ENCODE data around the gene RFFL. TPM values are rescaled to one million over a fixed set of nuclear protein-coding genes. Genes with fewer than 3 reads are reported as not detected.
"Not testable (repeated sequence)": the region's sequence is repeated elsewhere in the genome, so short reads cannot be mapped to it uniquely, and the experiment has no call there.

RFFL gene
- total RNA-seq, 1 experiment from 2014 or later = 14.6 TPM

DNA sequence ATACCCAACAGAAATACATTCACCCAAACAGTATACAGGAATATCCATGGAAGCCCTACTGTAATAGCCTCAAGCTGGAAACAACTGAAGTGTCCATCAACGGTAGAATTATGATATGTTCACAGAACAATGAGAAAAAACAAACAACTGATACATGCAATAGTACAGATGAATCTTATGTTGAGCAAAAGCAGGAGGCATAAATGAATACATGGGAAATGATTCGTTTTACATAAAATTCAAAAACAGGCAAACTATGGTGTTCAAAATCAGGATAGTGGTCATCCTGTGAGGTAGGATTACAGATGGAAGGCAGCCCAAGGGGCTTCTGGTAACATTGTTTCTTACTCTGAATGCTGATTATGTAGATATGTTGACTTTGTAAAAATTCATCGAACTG, 25.1 kb downstream of the RFFL start:
- Histone ChIP-seq H3K27me3 (ENCODE audit: low read length) (no peaks in the 10 kb centered on the region), H3K9me3 (ENCODE audit: low read length) (no peaks in the 10 kb centered on the region), H3K4me3 (ENCODE audit: low read length) (no peak overlapping the region), H3K9me2 (replicated peaks; ENCODE audit: insufficient read depth, low read length) (no peaks in the 10 kb centered on the region), H3K36me3 (ENCODE audit: insufficient read depth, low read length) (0 out of 2 replicates have a peak, but pooled peaks cover 5% of the 10 kb centered on the region), H2AFZ (ENCODE audit: low read length) (no peak overlapping the region), H3K79me2 (ENCODE audit: low read length) (peaks cover 6% of the 10 kb centered on the region; the same call in 1 of the 2 replicates), H3K4me1 (ENCODE audit: low read length) (no peaks in the 10 kb centered on the region), H3K4me2 (ENCODE audit: low read depth, low read length, poor library complexity, severe bottlenecking) (no peak overlapping the region), H3K27ac (ENCODE audit: low read length) (no peak overlapping the region), H3K9ac (ENCODE audit: low read length) (no peak overlapping the region), H4K20me1 (ENCODE audit: insufficient read depth, low read depth, low read length) (peaks cover 3% of the 10 kb centered on the region; the same call in 1 of the 2 replicates)
- DNase-seq = no peak

DNA sequence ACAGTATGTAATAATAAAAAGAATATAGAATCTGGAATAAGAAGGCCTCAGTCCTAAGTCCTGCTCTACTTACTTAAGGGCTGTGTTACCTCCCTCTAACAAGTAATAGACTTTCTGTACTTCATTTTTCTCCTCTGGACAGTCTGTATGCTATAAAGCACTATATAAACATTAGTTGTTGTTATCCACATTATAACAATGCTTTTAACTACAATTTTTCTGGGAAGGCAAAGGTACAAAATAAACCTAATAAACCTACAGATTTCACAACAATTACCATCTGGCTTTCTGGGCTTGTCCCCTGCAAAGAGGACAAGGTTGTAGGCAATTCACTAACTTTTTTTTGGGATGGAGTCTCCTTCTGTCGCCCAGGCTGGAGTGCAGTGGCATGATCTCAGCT, 32.7 kb downstream of the RFFL start:
- H3K27ac ChIP-seq (ENCODE audit: low read length) = no peak overlapping the region
- H4K20me1 ChIP-seq (ENCODE audit: insufficient read depth, low read depth, low read length) = no peaks in the 10 kb centered on the region
- no peak overlapping the region for H2AFZ ChIP-seq (ENCODE audit: low read length)
- H3K4me3 ChIP-seq (ENCODE audit: low read length) = no peak overlapping the region
- H3K9me3 ChIP-seq (ENCODE audit: low read length) = no peaks in the 10 kb centered on the region
- no peaks in the 10 kb centered on the region for H3K27me3 ChIP-seq (ENCODE audit: low read length)
- no peaks in the 10 kb centered on the region for H3K9me2 ChIP-seq (replicated peaks; ENCODE audit: insufficient read depth, low read length)
- H3K4me2 ChIP-seq (ENCODE audit: low read depth, low read length, poor library complexity, severe bottlenecking) = no peak overlapping the region
- no peaks in the 10 kb centered on the region for H3K79me2 ChIP-seq (ENCODE audit: low read length)
- no peaks in the 10 kb centered on the region for H3K36me3 ChIP-seq (ENCODE audit: insufficient read depth, low read length)
- DNase-seq = no peak
- H3K9ac ChIP-seq (ENCODE audit: low read length) = no peak overlapping the region
- H3K4me1 ChIP-seq (ENCODE audit: low read length) = peaks cover 6% of the 10 kb centered on the region

DNA sequence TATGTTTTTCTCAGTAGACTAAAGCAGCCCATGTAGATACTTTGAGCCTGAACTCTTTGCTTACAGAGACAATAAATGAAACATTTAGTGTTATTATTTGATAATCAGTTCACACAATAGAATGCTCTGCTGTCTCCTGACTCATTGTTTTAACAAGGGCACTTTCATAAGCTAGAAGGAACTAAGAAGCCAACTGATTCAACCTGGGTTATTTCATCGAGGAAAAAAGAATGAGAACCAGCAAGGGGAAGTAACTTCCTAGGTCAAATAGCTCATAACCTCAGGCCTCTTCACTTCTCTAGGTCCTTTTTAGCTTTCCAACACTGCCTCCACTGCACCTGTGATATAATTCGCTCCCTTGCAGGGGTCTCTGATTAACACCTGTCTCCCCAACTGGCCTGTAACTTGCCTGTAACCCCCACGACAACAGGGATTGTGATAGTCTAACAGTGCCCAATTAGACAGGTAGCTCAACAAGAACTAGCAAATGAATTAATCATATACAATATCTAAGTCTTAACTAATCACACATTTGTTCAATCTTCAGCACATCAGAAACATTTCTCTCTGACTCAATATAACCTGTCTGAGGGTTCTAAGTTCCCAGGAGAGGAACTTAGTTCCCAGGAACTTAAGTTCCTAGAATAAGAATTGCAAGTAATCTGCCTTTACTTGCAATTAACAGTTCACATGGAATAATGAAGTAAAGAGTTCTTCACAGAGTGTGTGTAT, 34.8 kb downstream of the RFFL start:
- H3K27me3 ChIP-seq (ENCODE audit: low read length) = no peaks in the 10 kb centered on the region
- H3K4me2 ChIP-seq (ENCODE audit: low read depth, low read length, poor library complexity, severe bottlenecking) = no peak overlapping the region
- no peak overlapping the region for H3K9ac ChIP-seq (ENCODE audit: low read length)
- no peaks in the 10 kb centered on the region for H3K9me3 ChIP-seq (ENCODE audit: low read length)
- DNase-seq = no peak
- H3K27ac ChIP-seq (ENCODE audit: low read length) = no peak overlapping the region
- H3K36me3 ChIP-seq (ENCODE audit: insufficient read depth, low read length) = no peaks in the 10 kb centered on the region
- H3K4me3 ChIP-seq (ENCODE audit: low read length) = no peak overlapping the region
- H4K20me1 ChIP-seq (ENCODE audit: insufficient read depth, low read depth, low read length) = no peaks in the 10 kb centered on the region
- no peak overlapping the region for H2AFZ ChIP-seq (ENCODE audit: low read length)
- H3K79me2 ChIP-seq (ENCODE audit: low read length) = no peaks in the 10 kb centered on the region
- H3K4me1 ChIP-seq (ENCODE audit: low read length) = peaks cover 6% of the 10 kb centered on the region
- no peaks in the 10 kb centered on the region for H3K9me2 ChIP-seq (replicated peaks; ENCODE audit: insufficient read depth, low read length)

DNA sequence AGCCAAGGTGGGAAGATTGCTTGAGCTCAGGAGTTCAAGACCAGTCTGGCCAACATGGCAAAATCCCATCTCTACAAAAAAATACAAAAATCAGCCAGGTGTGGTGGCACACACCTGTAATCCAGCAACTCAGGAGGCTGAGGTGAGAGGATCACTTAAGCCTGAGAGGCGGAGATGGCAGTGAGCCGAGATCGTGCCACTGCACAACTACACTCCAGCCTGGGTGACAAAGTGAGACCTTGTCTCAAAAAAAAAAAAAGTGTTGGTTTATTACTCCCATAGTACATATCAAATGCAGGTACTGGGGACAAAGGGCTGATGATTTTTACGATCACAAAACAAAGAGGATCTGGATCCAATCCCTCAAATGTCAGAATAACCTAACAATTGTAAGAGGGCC, 35.4 kb downstream of the RFFL start:
- H3K9me2 ChIP-seq (replicated peaks; ENCODE audit: insufficient read depth, low read length); H4K20me1 ChIP-seq (ENCODE audit: insufficient read depth, low read depth, low read length); H3K79me2 ChIP-seq (ENCODE audit: low read length); H3K36me3 ChIP-seq (ENCODE audit: insufficient read depth, low read length); H3K4me2 ChIP-seq (ENCODE audit: low read depth, low read length, poor library complexity, severe bottlenecking); DNase-seq; H3K9ac ChIP-seq (ENCODE audit: low read length); H3K4me3 ChIP-seq (ENCODE audit: low read length); H2AFZ ChIP-seq (ENCODE audit: low read length); H3K27ac ChIP-seq (ENCODE audit: low read length); H3K9me3 ChIP-seq (ENCODE audit: low read length); H3K27me3 ChIP-seq (ENCODE audit: low read length); H3K4me1 ChIP-seq (ENCODE audit: low read length): not testable (repeated sequence)

DNA sequence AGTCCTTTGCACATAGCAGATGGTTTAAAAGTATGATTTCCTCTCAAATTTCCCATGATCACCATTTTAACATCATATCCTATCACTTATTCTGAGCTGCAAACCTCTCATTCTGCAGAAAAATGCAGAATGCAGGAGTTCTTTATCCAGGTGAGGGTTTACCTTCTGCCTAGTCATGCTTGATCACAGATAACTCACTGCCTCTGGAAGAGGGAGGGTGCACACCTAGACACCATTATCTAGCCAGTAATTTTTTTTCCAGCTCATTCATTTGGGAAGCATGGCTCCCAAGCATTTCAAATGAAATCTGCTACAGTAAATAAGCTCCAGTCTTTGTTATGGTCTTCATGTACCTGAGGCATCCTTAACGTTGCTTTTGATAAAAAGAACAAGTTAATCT, 38.0 kb downstream of the RFFL start:
- Histone ChIP-seq H3K4me2 (ENCODE audit: low read depth, low read length, poor library complexity, severe bottlenecking) (no peak overlapping the region), H3K36me3 (ENCODE audit: insufficient read depth, low read length) (no peaks in the 10 kb centered on the region), H2AFZ (ENCODE audit: low read length) (no peak overlapping the region), H3K9me2 (replicated peaks; ENCODE audit: insufficient read depth, low read length) (no peaks in the 10 kb centered on the region), H3K9me3 (ENCODE audit: low read length) (no peaks in the 10 kb centered on the region), H3K4me3 (ENCODE audit: low read length) (no peak overlapping the region), H3K4me1 (ENCODE audit: low read length) (peaks cover 11% of the 10 kb centered on the region), H3K27me3 (ENCODE audit: low read length) (no peaks in the 10 kb centered on the region), H3K9ac (ENCODE audit: low read length) (no peak overlapping the region), H4K20me1 (ENCODE audit: insufficient read depth, low read depth, low read length) (no peaks in the 10 kb centered on the region), H3K27ac (ENCODE audit: low read length) (no peak overlapping the region), H3K79me2 (ENCODE audit: low read length) (no peaks in the 10 kb centered on the region)
- DNase-seq = no peak

DNA sequence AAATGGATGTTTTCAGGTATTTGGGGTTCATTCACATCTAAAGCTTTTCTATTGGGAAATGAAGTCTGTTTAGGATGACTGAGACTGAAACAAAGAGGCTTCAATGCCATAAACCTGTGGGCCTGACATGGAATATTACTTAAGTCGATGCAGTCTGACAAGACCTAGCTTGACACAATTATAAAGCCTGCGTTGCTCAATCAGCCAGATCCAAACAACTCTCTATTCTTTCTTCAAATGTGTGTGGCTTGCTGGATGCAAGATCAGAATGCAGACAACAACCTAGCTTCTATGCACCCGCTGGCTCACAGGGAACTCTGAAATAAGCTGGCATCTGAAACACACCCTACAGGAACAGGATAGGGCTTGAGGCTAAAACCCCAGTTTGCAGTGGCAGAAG, 40.0 kb downstream of the RFFL start:
- no peaks in the 10 kb centered on the region for H3K9me2 ChIP-seq (replicated peaks; ENCODE audit: insufficient read depth, low read length)
- no peaks in the 10 kb centered on the region for H3K36me3 ChIP-seq (ENCODE audit: insufficient read depth, low read length)
- no peak overlapping the region for H2AFZ ChIP-seq (ENCODE audit: low read length)
- H3K79me2 ChIP-seq (ENCODE audit: low read length) = no peaks in the 10 kb centered on the region
- no peak overlapping the region for H3K9ac ChIP-seq (ENCODE audit: low read length)
- H3K9me3 ChIP-seq (ENCODE audit: low read length) = no peaks in the 10 kb centered on the region
- no peak overlapping the region for H3K27ac ChIP-seq (ENCODE audit: low read length)
- no peak overlapping the region for H3K4me2 ChIP-seq (ENCODE audit: low read depth, low read length, poor library complexity, severe bottlenecking)
- no peak overlapping the region for H3K4me3 ChIP-seq (ENCODE audit: low read length)
- no peak for DNase-seq
- no peaks in the 10 kb centered on the region for H3K27me3 ChIP-seq (ENCODE audit: low read length)
- H3K4me1 ChIP-seq (ENCODE audit: low read length) = peaks cover 11% of the 10 kb centered on the region
- H4K20me1 ChIP-seq (ENCODE audit: insufficient read depth, low read depth, low read length) = no peaks in the 10 kb centered on the region

DNA sequence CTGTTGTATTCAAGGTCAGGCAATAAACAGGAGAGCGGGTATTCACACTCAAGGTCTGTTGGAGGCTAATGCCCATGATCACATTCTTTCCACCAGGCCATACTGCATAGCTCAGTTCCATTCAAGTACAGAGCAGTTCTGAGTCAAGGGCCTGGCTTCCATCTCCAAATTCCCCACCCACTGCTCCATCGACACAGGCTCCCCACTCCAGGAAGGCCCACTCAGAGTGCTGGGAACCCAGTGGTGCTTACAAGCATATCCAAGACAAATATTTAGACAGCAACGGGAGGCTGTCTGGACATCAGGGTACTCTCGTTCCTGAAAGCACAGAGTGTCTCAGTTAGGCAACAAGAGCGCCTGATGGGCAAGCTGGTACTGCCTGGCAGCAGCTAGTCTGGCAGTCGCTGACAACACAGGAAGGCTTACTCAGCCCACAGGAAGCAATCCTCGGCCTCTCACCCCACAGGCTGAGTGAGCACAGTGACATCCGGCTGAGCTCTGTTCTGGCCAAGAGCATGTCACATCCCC, 40.9 kb downstream of the RFFL start:
- DNase-seq = peak; percentile 54
- H3K27me3 ChIP-seq (ENCODE audit: low read length) = no peaks in the 10 kb centered on the region
- no peaks in the 10 kb centered on the region for H3K9me3 ChIP-seq (ENCODE audit: low read length)
- H3K4me3 ChIP-seq (ENCODE audit: low read length) = no peak overlapping the region
- peak overlapping the region; percentile 24 for H3K4me2 ChIP-seq (ENCODE audit: low read depth, low read length, poor library complexity, severe bottlenecking)
- no peaks in the 10 kb centered on the region for H4K20me1 ChIP-seq (ENCODE audit: insufficient read depth, low read depth, low read length)
- no peaks in the 10 kb centered on the region for H3K9me2 ChIP-seq (replicated peaks; ENCODE audit: insufficient read depth, low read length)
- H3K27ac ChIP-seq (ENCODE audit: low read length) = no peak overlapping the region
- H2AFZ ChIP-seq (ENCODE audit: low read length) = no peak overlapping the region
- peaks cover 11% of the 10 kb centered on the region for H3K4me1 ChIP-seq (ENCODE audit: low read length)
- H3K9ac ChIP-seq (ENCODE audit: low read length) = peak overlapping the region; percentile 41
- H3K79me2 ChIP-seq (ENCODE audit: low read length) = no peaks in the 10 kb centered on the region
- no peaks in the 10 kb centered on the region for H3K36me3 ChIP-seq (ENCODE audit: insufficient read depth, low read length)

DNA sequence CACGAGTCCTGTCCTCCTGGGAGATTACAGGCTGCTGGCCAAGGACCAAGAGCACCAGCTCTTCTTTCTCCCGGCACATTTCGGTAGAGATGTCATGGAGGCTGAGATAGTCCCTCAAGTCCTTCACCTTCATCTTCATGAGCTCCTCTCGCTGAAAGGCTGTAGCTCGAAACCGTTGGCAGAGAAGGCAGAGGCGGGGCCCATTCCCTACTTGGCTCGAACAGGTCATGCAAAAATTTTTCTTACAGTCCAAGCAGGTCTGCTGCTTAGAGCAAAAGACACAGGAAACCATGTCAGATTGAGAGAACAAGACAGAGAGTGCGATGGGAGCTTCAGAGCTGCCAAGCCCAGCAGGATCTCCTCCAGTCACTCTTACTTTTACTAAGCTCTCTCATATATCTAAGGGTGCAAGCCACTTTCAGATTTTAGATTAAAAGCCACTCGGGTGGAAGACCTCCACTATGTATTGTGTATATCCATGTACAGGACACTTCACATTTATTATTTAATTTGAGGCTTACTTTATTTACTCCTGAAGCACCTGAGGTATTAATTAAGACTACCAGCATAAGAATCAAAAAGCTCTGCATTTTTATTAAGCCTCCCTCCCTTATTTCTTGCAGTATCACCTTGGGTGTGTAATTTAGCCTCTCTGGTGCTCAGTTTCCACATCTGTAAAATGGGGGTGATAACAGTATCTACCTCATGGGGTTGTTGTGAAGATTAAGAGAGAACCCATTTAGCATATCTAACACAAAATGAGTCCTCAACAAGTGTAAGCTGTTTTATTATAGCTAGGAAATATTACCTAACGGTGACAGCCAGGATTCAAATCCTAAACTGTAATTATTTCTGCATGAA, 41.8 kb downstream of the RFFL start:
- no peaks in the 10 kb centered on the region for H3K9me3 ChIP-seq (ENCODE audit: low read length)
- H3K4me1 ChIP-seq (ENCODE audit: low read length) = peaks cover 11% of the 10 kb centered on the region
- H4K20me1 ChIP-seq (ENCODE audit: insufficient read depth, low read depth, low read length) = no peaks in the 10 kb centered on the region
- H3K36me3 ChIP-seq (ENCODE audit: insufficient read depth, low read length) = no peaks in the 10 kb centered on the region
- no peak overlapping the region for H2AFZ ChIP-seq (ENCODE audit: low read length)
- H3K79me2 ChIP-seq (ENCODE audit: low read length) = no peaks in the 10 kb centered on the region
- H3K4me2 ChIP-seq (ENCODE audit: low read depth, low read length, poor library complexity, severe bottlenecking) = no peak overlapping the region
- H3K27me3 ChIP-seq (ENCODE audit: low read length) = no peaks in the 10 kb centered on the region
- no peak overlapping the region for H3K9ac ChIP-seq (ENCODE audit: low read length)
- no peak overlapping the region for H3K27ac ChIP-seq (ENCODE audit: low read length)
- no peak overlapping the region for H3K4me3 ChIP-seq (ENCODE audit: low read length)
- DNase-seq = no peak
- H3K9me2 ChIP-seq (replicated peaks; ENCODE audit: insufficient read depth, low read length) = no peaks in the 10 kb centered on the region

All from Karpas-422 (cell line).